ENCODE measurements around the gene EXOC7.

- TF ChIP-seq POLR2A (IDR thresholded peaks at IDR 0.05): no peak
- no peak for TF ChIP-seq CTCF (IDR thresholded peaks at IDR 0.05)
- TF ChIP-seq POLR2AphosphoS5 (IDR thresholded peaks at IDR 0.05): no peak
Measured at GRCh38 chr17:76050538-76051467, 52.8 kb downstream of the EXOC7 start.
